ENCODE measurements around the gene ACOT12. TPM values are rescaled to one million over a fixed set of nuclear protein-coding genes. Genes with fewer than 3 reads are reported as not detected.

The ACOT12 gene
- total and polyA plus RNA-seq, 2 experiments from 2014 or later = not detected

GRCh38 chr5:81283976-81284375, 110.0 kb downstream of the ACOT12 start:
- H3K9me3 ChIP-seq (ENCODE audit: low read depth) = no peaks in the 10 kb centered on the region
- H3K27ac ChIP-seq = no peak overlapping the region
- H3K4me1 ChIP-seq (ENCODE audit: insufficient read depth) = no peaks in the 10 kb centered on the region
- H3F3A ChIP-seq (ENCODE audit: insufficient read depth) = no peaks in the 10 kb centered on the region
- DNase-seq = no peak
- H3K27me3 ChIP-seq (replicated peaks; ENCODE audit: insufficient read depth) = no peaks in the 10 kb centered on the region
- no peak for TF ChIP-seq EZH2phosphoT487 (IDR thresholded peaks at IDR 0.05; ENCODE audit: insufficient read depth, low read depth)
- TF ChIP-seq EZH2 (IDR thresholded peaks at IDR 0.05; ENCODE audit: insufficient read depth, poor library complexity, severe bottlenecking) = no peak
- no peak overlapping the region for H3K4me2 ChIP-seq (ENCODE audit: unreplicated experiment)
- no peaks in the 10 kb centered on the region for H3K9me2 ChIP-seq (ENCODE audit: insufficient read depth)
- no peaks in the 10 kb centered on the region for H3K36me3 ChIP-seq (ENCODE audit: low read depth)
- 95 to 96% methylated on average over 1 of the region's 1 CpG for WGBS, 2 experiments (ENCODE audit: low coverage in 1 of 2, low lambda C conversion rate in 2 of 2, missing lambda C conversion rate in 2 of 2)
- H3K9ac ChIP-seq = no peak overlapping the region
- no peak overlapping the region for H3K4me3 ChIP-seq
- in situ Hi-C loops (cut with MboI) = no loop called here
- H2AFZ ChIP-seq = no peak overlapping the region
- H3K79me2 ChIP-seq (ENCODE audit: insufficient read depth) = peaks cover 19% of the 10 kb centered on the region; the same call in 1 of the 2 replicates
- no peaks in the 10 kb centered on the region for H4K20me1 ChIP-seq (ENCODE audit: insufficient read depth)

Other genes with a start within 250 kb of the ACOT12 start
- not detected in 2 replicates for gene CKMT2, start 160.8 kb downstream of the ACOT12 start, total RNA-seq (2014; rRNA removed; shearing (Covaris generic))
- gene CKMT2, start 160.8 kb downstream of the ACOT12 start, polyA plus RNA-seq (2016; fragmentation: Nextera tagmentation; extraction: Ambion mirVana) = not detected in 2 replicates
- 20.2 and 24.3 TPM in 2 replicates for gene ZCCHC9, start 92.5 kb downstream of the ACOT12 start, total RNA-seq (2014; rRNA removed; shearing (Covaris generic))
- 18.9 and 21.2 TPM in 2 replicates for gene ZCCHC9, start 92.5 kb downstream of the ACOT12 start, polyA plus RNA-seq (2016; fragmentation: Nextera tagmentation; extraction: Ambion mirVana)

Measured in GM23248 (cell line).